NCI-H524 treated with DMSO at 0.1 percent for 48 hours (cell line): ENCODE results near the gene NRIP2.
"Not testable (repeated sequence)": the region's sequence is repeated elsewhere in the genome, so short reads cannot be mapped to it uniquely, and the experiment has no call there.

Experiments
- DNase-seq: peaks from one replicate; lab custom pipeline; 2025; lab: John Stamatoyannopoulos, UW

NRIP2 gene

GRCh38 chr12:2834581-2835491, at the start of gene NRIP2:
NRIP2 (minus strand) TSS chr12:2835035; CDS start chr12:2834983, 52 bp downstream.
- no peak for DNase-seq

- DNase-seq = no peak
Measured at GRCh38 chr12:2879853-2880252, 45.0 kb upstream of the NRIP2 start.

GRCh38 chr12:2877953-2878732, 43.3 kb upstream of the NRIP2 start:
- no peak for DNase-seq

- DNase-seq = peak; percentile 8
Measured at GRCh38 chr12:2877047-2877952, 42.5 kb upstream of the NRIP2 start, which contains the start of the genes FOXM1 and RHNO1. FOXM1 (minus strand) TSS chr12:2877174; CDS start chr12:2874478, 2,696 bp downstream. RHNO1 (plus strand) TSS chr12:2877223; CDS start chr12:2885367, 8,144 bp downstream.

GRCh38 chr12:2876431-2877046, 41.7 kb upstream of the NRIP2 start:
- no peak for DNase-seq

- DNase-seq = not testable (repeated sequence)
Measured at GRCh38 chr12:2868986-2869632, 34.3 kb upstream of the NRIP2 start.

GRCh38 chr12:2864198-2864597, 29.4 kb upstream of the NRIP2 start:
- DNase-seq = no peak

- DNase-seq = not testable (repeated sequence)
Measured at GRCh38 chr12:2863402-2863801, 28.6 kb upstream of the NRIP2 start.

- DNase-seq = no peak
Measured at GRCh38 chr12:2862876-2863275, 28.0 kb upstream of the NRIP2 start.

- no peak for DNase-seq
Measured at GRCh38 chr12:2860170-2860569, 25.3 kb upstream of the NRIP2 start.

GRCh38 chr12:2858944-2859421, 24.1 kb upstream of the NRIP2 start:
- DNase-seq = no peak

- DNase-seq = no peak
Measured at GRCh38 chr12:2858334-2858733, 23.5 kb upstream of the NRIP2 start.

GRCh38 chr12:2857576-2857975, 22.7 kb upstream of the NRIP2 start:
- DNase-seq = no peak

GRCh38 chr12:2857021-2857431, 22.2 kb upstream of the NRIP2 start, which contains the start of gene TEX52:
TEX52 (minus strand) TSS chr12:2857039; CDS start chr12:2857026, 13 bp downstream.
- no peak for DNase-seq

- no peak for DNase-seq
Measured at GRCh38 chr12:2856051-2856450, 21.2 kb upstream of the NRIP2 start.

GRCh38 chr12:2855546-2855945, 20.7 kb upstream of the NRIP2 start:
- no peak for DNase-seq

- no peak for DNase-seq
Measured at GRCh38 chr12:2854669-2855453, 20.0 kb upstream of the NRIP2 start.

- no peak for DNase-seq
Measured at GRCh38 chr12:2853626-2854025, 18.8 kb upstream of the NRIP2 start.

GRCh38 chr12:2851931-2852330, 17.1 kb upstream of the NRIP2 start:
- no peak for DNase-seq

- DNase-seq = no peak
Measured at GRCh38 chr12:2845280-2845679, 10.4 kb upstream of the NRIP2 start.
